ENCODE measurements around the gene KCNJ10. TPM values are rescaled to one million over a fixed set of nuclear protein-coding genes. Genes with fewer than 3 reads are reported as not detected.

The KCNJ10 gene
- total RNA-seq, 1 donor from 2014 or later: 0.04 TPM

DNA sequence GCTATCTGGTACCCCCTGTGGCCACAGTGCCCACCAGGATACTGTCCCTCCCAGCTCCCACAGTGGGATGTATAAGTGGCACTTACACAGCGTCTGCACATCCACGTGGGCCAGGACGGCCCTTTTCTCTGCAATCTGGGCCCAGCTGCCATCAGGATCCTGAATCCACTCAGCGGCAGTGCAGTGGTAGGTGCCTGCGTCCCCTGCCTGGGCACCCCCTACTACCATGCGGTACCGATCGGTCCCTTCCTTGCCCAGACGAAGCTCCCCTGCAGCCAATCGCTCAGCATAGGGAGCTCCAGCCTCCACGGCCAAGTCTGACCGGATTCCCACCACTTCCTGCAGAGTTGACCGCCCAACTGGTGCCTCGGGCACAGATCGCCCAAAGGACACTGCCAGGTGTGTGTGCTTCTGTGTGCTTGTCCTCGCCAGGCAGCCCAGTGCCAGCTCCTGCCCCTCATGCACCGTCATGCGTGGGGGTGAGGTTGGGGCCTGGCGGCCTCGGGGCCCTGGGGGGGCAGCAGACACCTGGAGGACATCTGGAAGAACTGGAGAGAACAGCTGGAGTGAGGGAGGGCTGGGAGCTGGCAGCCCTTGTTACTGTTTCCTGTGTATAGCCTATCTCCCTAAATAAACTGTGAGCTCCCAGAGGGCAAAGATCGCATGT lies 23.8 kb upstream of the KCNJ10 start:
- TF ChIP-seq, protein P1, sequence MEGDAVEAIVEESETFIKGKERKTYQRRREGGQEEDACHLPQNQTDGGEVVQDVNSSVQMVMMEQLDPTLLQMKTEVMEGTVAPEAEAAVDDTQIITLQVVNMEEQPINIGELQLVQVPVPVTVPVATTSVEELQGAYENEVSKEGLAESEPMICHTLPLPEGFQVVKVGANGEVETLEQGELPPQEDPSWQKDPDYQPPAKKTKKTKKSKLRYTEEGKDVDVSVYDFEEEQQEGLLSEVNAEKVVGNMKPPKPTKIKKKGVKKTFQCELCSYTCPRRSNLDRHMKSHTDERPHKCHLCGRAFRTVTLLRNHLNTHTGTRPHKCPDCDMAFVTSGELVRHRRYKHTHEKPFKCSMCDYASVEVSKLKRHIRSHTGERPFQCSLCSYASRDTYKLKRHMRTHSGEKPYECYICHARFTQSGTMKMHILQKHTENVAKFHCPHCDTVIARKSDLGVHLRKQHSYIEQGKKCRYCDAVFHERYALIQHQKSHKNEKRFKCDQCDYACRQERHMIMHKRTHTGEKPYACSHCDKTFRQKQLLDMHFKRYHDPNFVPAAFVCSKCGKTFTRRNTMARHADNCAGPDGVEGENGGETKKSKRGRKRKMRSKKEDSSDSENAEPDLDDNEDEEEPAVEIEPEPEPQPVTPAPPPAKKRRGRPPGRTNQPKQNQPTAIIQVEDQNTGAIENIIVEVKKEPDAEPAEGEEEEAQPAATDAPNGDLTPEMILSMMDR (IDR thresholded peaks at IDR 0.05; ENCODE audit: insufficient read depth, low read length, poor library complexity, severe bottlenecking): no peak
- no peak for DNase-seq (ENCODE audit: low read depth)

DNA sequence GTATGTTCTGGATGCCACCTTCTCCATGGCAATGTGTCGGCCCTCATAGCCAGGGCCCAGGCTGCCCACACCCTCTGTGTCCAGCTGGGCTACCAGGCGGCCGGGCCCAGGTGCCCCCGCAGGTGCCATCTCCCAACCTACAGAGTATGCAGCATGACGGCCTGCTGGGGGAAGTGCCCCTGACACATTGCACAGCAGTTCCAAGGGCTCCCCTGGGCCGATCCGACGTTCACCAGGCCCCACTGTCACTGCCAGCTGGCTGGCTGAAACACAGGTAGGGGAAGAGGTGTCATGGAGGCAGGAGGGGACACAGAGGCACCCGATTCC lies 23.1 kb upstream of the KCNJ10 start:
- no peak for DNase-seq (ENCODE audit: low read depth)
- Histone ChIP-seq H3K4me3 (ENCODE audit: low read depth, low read length) (no peak overlapping the region), H3K36me3 (ENCODE audit: control insufficient read depth, insufficient read depth, low read length) (peaks cover 1% of the 10 kb centered on the region), H3K27me3 (ENCODE audit: control insufficient read depth, insufficient read depth, low read length) (no peaks in the 10 kb centered on the region)
- TF ChIP-seq, protein P1 (IDR thresholded peaks at IDR 0.05; ENCODE audit: insufficient read depth, low read length, poor library complexity, severe bottlenecking): no peak

More for the DNA sequence above, 23.8 kb upstream of the KCNJ10 start:
- no peak overlapping the region for H3K4me3 ChIP-seq (ENCODE audit: low read depth, low read length)
- H3K27me3 ChIP-seq (ENCODE audit: control insufficient read depth, insufficient read depth, low read length): no peaks in the 10 kb centered on the region
- peaks cover 1% of the 10 kb centered on the region for H3K36me3 ChIP-seq (ENCODE audit: control insufficient read depth, insufficient read depth, low read length)

DNA sequence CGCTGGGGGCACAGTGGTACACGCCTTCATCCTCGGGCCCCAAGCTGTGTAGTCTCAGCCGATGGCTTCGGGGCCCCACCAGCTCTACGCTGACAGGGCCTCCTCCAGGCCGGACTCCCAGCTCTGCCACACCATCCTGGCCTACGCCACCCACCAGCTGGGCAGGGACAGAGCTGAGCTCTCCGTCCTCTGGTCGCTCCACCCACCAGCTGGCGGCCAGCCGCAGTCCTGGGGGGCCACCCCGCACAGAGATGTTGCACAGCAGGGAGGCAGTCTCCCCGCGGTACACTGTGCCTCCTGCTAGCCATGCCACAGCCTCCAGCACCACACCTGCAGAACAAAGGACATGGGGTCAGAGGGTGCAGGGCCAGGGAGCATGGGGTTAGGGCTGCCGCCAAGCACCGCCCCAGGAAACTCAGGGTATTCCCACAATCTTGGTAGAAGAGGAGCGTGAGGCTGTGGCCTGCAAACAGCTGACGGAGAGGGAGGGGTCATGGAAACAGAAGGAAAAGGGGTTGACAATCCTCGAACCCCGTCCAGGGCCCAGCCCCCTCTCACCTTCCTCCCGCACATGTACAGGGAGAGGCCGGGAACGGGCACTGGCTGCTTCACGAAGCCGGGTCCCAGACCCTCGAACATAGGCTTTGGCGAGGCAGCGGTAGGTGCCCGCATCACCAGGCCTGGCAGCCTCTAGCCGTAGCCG lies 22.6 kb upstream of the KCNJ10 start:
- peaks cover 1% of the 10 kb centered on the region for H3K36me3 ChIP-seq (ENCODE audit: control insufficient read depth, insufficient read depth, low read length)
- TF ChIP-seq, protein P1 (IDR thresholded peaks at IDR 0.05; ENCODE audit: insufficient read depth, low read length, poor library complexity, severe bottlenecking): no peak

DNA sequence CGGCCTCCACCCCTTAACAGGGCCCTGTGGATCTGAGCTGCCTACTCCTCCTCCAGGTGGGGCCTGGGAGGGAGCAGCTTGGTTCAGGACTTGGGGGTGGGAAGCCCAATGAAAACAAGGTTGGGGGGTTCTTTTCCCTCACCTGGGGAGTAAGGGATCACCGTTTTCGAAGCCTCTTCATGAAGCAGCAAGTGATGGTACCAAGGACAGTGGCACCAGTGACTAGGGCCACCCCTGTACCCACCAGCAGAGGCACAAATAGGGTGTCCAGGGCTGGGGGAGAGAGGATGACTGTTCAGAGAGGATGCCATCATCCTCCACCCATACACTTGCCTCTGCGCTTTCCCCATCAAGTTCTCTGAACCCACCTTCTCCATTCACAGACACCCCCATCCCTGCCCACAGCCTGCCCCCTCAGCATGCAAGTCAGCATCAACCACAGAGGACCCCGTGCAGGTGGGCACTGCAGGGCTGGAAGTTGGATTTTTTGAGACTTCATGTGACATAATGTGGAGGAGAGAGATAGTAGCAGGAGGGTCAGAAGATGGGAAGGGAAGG lies 21.8 kb upstream of the KCNJ10 start:
- Histone ChIP-seq H3K36me3 (ENCODE audit: control insufficient read depth, insufficient read depth, low read length) (peaks cover 1% of the 10 kb centered on the region), H3K27me3 (ENCODE audit: control insufficient read depth, insufficient read depth, low read length) (no peaks in the 10 kb centered on the region), H3K4me3 (ENCODE audit: low read depth, low read length) (no peak overlapping the region)
- TF ChIP-seq, protein P1 (IDR thresholded peaks at IDR 0.05; ENCODE audit: insufficient read depth, low read length, poor library complexity, severe bottlenecking): no peak
- DNase-seq (ENCODE audit: low read depth): no peak

More for the DNA sequence above, 22.6 kb upstream of the KCNJ10 start:
- Histone ChIP-seq H3K27me3 (ENCODE audit: control insufficient read depth, insufficient read depth, low read length) (no peaks in the 10 kb centered on the region), H3K4me3 (ENCODE audit: low read depth, low read length) (no peak overlapping the region)
- no peak for DNase-seq (ENCODE audit: low read depth)

DNA sequence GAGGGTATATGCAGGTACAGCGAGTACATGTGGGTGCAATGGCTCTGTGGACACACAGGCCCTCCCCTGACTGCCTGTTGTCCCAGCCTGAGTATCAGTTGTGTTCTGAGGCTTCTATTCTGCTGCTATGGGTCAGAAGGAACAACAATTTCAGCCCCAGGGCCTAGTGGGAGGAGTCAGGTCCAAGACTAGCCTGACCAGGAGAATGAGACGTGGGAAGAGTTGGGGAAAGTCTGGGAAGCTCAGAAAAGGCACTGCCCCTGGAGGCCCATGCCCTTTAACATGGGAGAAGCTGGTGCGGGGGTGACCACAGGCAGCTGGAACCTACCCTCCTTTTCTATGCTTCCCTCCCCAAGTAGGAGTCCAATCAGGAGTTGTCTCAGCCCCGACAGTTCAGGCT lies 20.8 kb upstream of the KCNJ10 start:
- no peaks in the 10 kb centered on the region for H3K27me3 ChIP-seq (ENCODE audit: control insufficient read depth, insufficient read depth, low read length)
- H3K4me3 ChIP-seq (ENCODE audit: low read depth, low read length): no peak overlapping the region
- TF ChIP-seq, protein P1 (IDR thresholded peaks at IDR 0.05; ENCODE audit: insufficient read depth, low read length, poor library complexity, severe bottlenecking): no peak
- DNase-seq (ENCODE audit: low read depth): no peak
- H3K36me3 ChIP-seq (ENCODE audit: control insufficient read depth, insufficient read depth, low read length): peaks cover 1% of the 10 kb centered on the region

Data from kidney epithelial cell (primary cell).